Measurements from ENCODE around the gene CELA2B.
"Not testable (repeated sequence)": the region's sequence is repeated elsewhere in the genome, so short reads cannot be mapped to it uniquely, and the experiment has no call there.

Gene CELA2B

DNA sequence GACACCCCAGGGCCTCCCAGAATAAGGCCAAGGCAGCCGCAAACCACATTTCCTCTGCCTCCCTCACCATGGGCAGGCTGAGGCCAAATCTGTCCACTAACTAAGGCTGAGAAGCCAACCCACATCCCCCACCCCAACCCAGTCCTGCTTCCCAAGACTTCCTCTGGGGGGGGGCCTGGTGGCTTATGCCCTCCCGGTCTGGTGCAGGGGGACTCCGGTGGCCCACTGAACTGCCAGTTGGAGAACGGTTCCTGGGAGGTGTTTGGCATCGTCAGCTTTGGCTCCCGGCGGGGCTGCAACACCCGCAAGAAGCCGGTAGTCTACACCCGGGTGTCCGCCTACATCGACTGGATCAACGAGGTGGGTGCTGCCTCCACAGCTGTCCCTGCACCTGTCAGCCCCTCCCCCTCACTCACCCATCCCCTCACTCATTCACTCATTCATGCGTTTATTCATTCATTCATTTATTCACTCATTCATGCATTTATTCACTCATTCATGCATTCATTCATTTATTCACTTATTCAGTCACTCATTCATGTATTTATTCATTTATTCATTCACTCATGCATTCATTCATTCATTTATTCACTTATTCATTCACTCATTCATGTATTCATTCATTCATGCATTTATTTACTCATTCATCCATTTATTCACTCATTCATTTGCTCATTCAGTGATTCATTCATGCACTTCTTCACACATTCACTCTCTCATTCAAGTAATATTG is 30.3 kb upstream of the CELA2B start:
- no peak for DNase-seq

DNA sequence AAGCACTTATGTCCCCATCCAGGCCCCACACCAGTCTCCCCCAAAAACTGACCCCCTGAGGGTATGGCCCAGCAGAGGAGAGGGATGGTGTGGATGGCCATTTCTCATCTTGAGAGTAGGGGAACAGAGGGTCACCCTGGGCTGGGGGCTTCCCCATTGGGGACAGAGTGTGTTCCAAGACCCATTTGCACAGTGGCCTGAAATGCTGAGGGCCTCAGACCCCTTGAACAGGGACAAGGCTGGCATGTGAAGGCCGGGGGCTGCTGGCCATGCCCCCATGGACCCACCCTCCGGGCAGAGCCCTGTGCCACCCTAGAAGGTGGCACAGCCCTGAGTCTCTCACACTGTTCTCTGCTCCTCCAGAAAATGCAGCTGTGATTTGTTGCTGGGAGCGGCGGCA is 29.7 kb upstream of the CELA2B start:
- DNase-seq: no peak

DNA sequence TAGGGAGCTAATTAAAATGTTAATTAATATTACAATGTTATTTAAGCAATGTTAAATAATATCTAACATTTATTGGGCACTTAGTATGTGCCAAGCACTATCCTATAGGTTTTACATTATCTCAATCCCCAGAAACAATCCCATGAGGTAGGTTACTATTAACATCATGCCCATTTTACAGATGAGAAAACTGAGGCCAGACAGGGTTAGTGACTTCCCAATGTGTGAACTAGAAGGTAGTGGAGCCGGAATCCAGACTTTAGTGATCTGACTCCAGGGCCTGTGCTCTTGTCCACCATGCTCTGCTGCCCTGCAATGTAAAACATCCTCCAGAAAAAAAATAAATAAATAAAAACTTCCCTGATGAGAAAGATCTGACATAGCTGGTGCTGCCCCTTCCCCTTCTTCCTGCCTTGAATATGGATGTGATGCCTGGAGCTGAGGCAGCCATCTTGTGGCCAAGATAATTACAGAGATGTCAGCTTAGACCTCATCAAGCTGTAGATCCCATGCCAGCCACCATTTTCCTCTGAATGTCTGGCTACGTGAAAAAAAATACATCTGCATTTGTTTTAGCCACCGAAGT is 26.9 kb upstream of the CELA2B start:
- DNase-seq: no peak

DNA sequence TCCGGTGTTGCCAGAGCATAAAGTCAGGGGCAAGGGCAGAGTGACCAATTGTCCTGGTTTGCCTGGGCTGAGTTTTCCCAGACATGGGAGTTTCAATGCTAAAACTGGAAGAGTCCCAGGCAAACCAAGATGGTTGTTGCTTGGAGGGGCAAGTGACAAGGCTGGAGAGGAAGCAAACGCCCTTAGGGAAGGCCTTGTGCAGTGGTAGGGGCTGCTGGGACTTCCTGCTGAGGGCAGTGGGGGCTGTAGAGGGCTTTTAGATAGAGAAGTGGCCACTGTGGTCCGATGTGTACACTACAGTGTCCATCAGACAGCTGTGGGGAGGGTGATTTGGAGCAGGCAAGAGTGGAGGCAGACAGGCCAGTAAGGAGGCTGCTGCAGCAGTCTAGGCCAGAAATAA is 26.3 kb upstream of the CELA2B start:
- no peak for DNase-seq

DNA sequence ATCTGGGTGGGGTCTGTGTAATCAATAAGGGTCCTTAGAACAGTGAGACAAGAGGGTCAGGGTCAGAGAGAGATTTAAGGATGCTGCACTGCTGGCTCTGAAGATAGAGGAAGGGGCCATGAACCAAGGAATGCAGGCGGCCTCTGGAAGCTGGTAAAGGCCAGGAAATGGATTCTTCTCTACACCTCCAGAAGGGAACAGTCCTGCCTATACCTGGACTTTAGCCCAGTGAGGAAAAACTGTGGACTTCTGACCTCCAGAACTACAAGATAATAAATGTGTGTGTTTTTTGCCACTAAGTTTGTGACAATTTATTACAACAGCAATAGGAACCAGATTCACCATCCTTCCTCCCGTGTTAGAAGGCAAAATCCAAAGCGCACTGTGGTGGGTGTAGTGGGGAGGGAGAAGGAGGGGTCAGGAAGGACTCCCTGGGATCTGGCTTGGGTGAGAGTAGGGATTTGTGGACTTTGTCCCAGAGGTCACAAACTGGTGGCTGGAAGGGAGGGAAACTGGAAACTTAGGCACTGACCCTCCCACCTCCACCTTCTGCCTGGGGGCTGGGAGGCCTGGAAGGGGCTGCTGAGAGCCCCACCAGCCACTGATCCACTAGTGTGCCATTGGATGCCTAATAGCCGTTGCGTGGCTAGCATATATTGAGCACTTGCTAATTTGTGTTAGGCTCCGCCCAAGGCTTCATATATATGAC is 24.7 kb upstream of the CELA2B start:
- no peak for DNase-seq

DNA sequence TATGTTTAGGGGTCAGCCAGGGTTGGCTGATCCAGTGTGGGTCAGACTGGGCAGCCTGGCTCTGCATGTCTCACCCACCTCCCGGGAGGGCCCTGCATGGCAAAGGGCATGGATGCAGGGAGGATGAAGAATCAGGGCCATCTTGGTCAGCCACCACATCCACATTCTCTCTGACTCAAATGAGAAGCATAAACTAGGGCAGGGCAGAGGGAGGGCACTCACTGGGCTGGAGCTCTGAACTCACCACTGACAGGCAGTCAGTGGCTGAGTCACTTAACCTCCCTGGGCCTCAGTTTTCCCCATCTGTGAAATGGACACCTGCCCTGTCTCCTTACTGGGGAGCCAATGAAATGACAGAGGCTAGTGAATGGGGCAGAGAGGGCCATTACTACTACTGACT is 23.7 kb upstream of the CELA2B start:
- DNase-seq: no peak

DNA sequence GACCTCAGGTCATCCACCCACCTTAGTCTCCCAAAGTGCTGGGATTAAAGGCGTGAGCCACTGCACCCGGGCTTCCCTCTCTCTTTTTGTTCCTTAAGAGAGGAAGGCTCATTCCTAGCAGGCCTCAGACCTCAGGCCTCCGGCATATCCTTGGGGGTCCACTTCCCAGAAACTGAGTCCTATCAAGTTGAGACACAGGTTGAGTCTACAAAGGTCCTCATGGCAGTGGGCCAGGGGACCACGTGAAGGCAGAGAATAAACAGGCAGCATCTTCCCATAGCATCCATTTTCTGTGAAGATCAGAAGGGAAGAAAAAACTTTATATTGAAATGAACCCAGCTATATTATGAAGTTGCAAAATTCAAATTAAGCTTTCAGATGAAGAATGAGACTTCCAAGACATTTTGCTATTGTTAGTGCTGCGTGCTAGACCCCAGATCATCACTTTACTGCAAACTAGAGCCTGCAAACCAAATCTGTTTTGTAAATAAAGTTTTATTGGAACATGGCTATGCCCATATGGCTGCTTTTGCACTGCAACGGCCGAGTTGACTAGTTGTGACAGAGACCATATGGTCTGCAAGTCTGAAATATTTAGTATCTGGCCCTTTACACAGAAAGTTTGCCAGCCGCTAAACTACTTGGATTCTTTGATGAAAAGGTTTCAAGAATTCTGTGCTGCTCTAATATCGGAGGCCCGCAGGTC is 22.9 kb upstream of the CELA2B start:
- no peak for DNase-seq

DNA sequence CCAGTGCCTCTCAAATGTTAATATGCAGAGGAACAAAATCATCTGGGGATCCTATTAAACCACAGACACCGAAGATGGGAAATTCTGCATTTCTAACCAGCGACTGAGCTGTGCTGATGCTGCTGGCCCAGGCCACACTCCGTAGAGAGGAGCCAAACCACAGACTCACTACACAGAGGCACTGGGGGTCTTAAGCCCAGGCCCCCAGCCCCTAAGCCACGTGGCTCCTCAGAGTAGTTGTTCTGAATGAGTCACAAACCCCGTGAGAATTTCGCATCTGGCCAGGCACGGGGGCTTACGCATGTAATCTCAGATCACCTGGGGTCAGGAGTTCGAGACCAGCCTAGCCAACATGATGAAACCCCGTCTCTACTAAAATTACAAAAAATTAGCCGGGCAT is 22.2 kb upstream of the CELA2B start:
- no peak for DNase-seq

DNA sequence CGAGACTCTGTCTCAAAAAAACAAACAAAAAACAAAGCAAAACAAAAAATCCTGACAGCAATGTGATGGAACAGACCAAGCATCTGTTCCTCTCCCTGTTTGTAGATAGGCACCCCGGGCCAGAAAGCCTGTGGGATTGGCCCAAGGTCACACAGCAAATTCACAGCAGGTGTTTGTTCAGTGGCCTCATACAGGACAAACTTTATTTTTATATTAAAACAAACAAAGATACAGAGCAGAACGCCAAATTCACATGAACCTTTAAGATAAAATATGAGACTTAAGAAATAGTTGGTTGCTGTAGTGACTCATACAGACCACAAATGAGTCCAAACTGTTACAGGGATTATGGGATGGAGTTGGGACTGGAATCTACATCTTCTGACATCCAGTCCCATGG is 21.6 kb upstream of the CELA2B start:
- no peak for DNase-seq

DNA sequence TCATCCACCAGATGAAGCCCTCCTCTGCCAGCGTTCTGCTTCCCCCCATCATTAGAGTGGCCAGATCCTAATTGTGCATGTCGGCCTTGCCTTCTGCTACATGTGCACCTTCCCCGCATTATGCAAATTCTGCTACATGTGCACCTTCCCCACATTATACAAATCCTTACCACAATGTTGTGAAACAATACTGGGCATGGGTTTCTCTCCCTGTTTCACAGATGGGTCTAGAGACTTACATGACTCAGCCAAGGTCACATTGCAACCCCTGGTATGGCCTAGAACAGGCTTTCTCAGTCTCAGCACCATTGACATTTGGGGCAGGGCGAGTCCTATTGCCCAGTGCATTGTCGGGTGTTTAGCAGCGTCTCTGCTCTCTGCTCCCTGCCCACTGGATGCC is 20.4 kb upstream of the CELA2B start:
- no peak for DNase-seq

DNA sequence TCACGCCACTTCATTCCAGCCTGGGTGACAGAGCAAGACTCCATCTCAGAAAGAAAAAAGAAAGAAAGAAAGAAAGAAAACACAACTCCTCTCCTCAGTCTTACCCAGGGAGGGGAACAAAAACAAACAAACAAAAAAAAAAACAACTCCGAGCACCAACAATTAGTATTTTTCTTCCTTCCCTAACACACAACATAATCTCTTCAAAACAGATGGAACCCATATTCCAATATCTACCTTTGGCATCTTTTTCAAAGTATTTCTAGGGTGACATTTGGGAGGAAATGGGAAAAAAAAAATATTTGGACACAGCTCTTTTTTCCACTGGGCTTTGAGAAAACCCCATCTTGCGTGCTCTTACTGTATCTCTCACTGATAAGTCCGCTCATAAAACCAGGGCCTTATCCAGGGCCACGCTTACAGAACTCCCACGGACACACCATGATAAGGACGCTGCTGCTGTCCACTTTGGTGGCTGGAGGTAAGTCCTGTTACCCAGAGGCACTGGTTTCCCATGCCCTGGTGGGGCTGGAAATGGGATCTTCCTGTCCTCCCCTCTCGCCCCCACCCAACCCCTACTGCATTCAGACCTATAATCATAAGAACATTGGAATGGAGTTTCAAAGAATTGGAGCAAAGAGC is 19.5 kb upstream of the CELA2B start, which contains the start of gene CELA2A:
Gene CELA2A (plus strand): TSS at position 420 of the 642 bp plus-strand sequence. CDS start 22 bp downstream, at position 442.
- DNase-seq: no peak

DNA sequence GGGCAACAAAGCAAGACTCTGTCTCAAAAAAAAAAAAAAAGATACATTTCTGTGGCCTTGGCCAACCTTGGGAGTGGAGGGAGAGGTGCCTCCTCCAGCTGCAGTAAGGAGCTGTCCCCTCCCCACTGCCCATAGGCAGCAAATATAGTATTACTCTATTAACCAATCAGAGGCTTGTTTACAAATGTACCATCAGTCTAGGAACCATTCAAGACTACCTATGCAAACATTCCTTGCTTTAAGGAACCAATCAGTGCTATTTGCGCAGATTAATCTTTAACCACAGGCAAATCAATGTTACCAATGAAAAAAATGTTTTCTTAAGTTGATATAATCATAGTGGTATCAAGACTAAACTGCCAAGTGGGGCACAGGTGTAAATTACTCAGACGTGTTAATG is 18.3 kb upstream of the CELA2B start:
- DNase-seq: no peak

DNA sequence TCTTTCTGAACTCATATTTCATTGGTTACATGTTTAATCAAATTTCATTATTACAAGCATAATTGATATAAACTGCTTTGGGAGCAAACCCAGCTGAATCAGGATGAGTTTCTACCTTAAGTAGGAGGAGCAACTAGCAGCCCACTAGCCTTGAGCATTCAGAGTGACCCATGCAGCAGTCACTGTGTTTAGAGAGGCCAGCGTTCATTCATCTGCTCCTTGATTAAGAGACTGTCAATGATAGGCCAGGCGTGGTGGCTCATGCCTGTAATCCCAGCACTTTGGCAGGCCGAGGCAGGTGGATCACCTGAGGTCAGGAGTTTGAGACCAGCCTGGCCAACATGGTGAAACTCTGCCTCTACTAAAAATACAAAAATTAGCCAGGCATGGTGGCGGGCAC is 17.5 kb upstream of the CELA2B start:
- not testable (repeated sequence) for DNase-seq

DNA sequence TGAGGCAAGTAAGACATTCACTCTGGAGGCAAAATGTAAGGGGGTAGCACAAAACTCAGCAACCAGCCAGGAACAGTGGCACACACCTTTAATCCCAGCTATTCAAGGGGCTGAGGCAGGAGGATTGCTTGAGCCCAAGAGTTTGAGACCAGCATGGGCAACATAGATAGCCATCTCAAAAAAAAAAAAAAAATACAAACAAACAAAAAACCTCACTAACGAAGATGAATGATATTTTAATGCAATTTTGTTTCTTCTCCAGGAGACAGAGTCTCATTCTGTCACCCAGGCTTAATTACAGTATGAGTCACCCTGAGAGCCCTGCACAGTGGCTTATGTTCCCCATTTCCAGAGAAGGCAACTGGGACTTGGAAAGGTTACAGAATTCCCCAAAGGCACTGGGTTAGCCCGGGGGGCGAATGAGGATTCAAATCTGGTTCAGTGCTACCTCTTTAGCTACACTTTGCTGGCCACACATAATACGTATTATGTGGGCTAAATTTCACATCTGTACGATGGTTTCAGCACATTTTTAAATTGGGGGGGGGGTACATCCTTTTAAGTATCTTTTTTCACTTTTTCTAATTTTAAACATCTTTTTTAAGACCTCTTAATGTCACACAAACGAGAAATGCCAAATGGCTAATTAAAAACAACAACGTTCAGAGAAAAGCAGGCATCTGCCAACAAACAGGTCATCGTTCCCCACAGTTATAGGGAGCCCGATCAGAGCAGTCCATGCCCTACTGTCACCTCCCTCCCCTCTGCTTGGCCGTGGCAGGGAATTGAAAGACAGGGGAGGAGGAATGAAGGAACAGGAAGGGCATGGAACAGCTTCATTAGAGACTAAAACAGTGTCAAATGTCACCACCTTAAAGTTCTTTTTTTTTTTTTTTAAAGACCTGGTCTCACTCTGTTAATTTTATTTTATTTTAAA is 15.9 kb upstream of the CELA2B start:
- no peak for DNase-seq

DNA sequence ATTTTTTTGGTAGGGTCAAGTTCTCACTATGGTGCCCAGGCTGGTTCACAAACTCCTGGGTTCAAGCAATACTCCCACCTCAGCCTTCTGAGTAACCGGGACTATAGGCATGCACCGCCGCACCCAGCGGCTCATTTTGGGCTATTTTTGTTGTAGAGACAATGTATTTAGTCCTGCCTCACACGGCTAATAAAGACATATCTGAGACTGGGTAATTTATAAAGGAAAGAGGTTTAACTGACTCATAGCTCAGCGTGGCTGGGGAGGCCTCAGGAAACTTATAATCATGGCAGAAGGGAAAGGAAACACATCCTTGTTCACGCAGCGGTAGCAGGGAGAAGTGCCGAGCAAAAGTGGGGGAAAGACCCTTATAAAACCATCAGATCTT is 15.2 kb upstream of the CELA2B start:
- DNase-seq: no peak

DNA sequence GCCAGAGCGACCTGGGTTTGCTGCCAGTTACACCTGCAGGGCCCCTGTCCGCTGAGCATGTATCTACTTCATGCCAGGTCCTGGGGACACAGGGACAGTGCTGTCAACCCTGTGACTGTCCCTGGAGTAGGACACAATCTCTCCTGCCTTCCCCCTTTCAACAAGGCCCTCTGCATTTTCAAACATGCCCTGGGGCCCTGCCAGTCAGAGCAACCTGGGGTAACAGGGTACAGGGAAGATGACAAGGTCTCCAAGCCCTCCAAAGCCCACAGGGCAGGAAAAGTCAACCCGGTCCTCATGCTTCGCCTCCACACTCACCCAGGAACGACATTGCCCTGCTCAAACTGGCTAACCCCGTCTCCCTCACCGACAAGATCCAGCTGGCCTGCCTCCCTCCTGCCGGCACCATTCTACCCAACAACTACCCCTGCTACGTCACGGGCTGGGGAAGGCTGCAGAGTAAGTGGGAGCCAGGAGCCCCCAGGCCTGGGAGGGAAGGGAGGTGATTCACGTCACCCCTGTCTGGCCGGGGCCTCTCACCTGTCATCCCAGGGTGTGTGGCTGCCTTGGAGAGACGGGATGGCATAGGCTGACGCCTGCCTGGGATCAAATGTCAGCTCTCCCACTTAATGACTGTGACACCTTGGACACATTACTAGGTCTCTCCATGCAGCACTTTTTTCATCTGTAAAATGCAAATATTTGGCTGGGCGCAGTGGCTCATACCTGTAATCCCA is 12.7 kb upstream of the CELA2B start:
- DNase-seq: not testable (repeated sequence)

DNA sequence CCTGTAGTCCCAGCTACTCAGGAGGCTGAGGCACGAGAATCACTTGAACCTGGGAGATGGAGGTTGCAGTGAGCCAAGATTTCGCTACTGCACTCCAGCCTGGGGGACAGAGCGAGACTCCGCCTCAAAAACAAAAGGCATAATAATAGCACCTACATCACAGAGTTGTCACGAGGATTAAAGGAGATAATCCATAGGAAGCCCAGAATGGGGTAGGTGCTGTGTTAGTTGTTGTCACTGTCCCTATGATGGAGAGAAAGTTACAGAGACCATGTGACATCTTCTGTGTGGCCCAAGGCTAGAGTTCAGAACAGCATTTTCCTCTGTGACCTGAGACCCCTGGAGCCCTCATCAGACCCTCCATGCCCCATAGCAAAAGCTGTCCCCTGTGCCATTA is 12.0 kb upstream of the CELA2B start:
- DNase-seq: not testable (repeated sequence)

DNA sequence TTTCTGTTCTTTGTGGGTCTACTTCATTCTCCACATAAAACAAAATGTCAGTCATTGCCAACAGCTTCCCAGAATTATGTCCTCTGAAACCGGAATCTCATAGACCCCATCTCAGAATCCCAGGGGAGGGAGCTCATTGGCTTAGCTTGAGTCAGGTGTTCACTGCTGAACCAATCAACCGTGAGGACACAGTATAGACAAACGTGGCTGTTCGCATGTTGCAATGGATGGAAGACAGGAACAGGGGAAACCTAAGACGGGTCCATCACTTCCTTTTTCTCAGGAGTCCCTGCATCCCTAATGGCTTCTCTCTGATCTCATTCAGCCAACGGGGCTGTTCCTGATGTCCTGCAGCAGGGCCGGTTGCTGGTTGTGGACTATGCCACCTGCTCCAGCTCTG is 10.2 kb upstream of the CELA2B start:
- DNase-seq: no peak

DNA sequence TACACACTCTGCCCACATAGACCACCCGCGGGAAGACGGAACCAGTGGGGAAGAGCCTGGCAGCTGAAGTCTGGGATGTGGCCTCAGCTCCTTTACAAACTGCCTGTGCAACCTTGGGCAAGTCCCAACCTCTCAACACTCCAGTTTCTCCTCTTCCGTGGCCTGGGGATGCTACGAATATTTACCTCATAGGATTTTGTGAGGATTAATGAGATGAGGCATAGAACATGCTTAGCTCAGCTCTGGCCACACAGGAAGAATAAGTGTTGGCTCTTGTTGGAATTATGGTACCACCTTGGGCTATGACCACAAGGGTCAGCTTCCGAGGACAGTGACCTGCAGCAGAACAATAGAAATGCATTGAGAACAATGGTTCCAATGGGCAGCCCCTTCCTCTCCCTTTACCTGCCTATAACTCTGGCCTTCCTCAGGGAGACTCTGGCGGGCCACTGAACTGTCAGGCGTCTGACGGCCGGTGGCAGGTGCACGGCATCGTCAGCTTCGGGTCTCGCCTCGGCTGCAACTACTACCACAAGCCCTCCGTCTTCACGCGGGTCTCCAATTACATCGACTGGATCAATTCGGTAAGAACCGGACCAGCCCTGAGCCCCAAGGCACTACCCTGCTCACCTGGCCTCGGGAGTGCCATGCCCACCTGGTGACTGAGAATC is 8.8 kb upstream of the CELA2B start:
- DNase-seq: not testable (repeated sequence)

DNA sequence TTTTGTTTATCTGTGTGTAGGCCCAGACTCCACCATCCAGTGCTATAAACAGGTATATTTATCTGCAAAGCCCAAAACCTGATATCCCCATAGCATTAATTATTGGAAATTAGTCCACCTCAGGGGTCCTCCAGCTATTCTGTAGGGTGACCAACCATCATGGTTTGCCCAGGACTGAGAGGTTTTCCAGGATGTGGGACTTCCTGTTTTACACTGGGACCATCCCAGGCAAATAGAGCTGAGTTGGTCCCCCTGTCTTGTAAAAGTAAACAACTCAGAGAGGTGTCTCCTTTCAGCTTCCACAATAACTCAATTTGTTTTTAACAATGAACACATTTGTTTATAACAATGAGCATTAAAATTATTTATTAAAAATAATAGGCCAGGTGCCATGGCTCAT is 7.8 kb upstream of the CELA2B start:
- DNase-seq: no peak

DNA sequence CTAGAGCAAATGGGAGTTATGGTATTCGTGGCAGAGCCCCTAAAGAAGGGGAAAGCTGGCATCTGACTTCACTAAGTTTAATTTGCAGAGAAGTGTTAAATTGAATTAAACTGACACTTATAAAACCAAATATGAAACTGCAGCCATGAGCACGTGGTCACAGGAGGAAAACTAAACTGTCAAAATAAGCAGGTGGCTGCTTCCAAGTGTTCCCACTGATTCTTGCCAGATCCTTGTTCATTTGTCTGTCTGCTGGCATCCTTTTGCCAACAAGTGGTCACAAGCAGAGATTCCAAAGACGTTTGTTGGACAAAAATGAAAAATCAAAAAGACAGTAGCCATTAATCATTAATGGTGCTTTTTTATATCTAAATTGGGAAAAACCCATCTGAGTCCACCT is 6.5 kb upstream of the CELA2B start:
- no peak for DNase-seq
